Endothelial cell of umbilical vein (primary cell): Measurements from ENCODE around the gene ABCC10. TPM values are rescaled to one million over a fixed set of nuclear protein-coding genes. Genes with fewer than 3 reads are reported as not detected.
"Not testable (repeated sequence)": the region's sequence is repeated elsewhere in the genome, so short reads cannot be mapped to it uniquely, and the experiment has no call there.

Experiments used
- BruUV-seq: library from RNA; stranded (reverse); fragments of 400-500 nt; replicated peaks from 2 replicates; lab custom pipeline; 2021; lab: Mats Ljungman, UMichigan
- CTCF ChIA-PET: fragments of 300-600, 350-600 bp; sonication (Branson Sonifier 250); formaldehyde crosslinking; loops from one replicate; lab custom pipeline; 2021; ENCODE audit warnings: antibody characterized with exemption, inconsistent platforms; lab: Charles Lee
- POLR2A ChIA-PET: fragments of 300-600, 350-600 bp; sonication (Branson Sonifier 250); formaldehyde crosslinking; loops from one replicate; lab custom pipeline; 2021; ENCODE audit warnings: antibody characterized with exemption, inconsistent platforms; lab: Charles Lee
- DNase-seq: peaks from one replicate; pipeline ENCODE4 v3.0.0-alpha.2; 2011; ENCODE audit warnings: low read depth, low spot score
- FAIRE-seq: peaks from 2 replicates; lab custom pipeline; 2011; peaks lifted over from hg19 to GRCh38; lab: Jason Lieb, UNC
- H2AFZ ChIP-seq: 2 replicates; pipeline ENCODE4 v1.6.0; 2012; ENCODE audit warnings: low read depth, low read length, control low read depth, inconsistent platforms
- H3K27ac ChIP-seq: 2 replicates; pipeline ENCODE4 v1.5.1; 2011; ENCODE audit warnings: low read depth, mild to moderate bottlenecking, control low read depth, low read length, moderate library complexity; ENCODE audit not compliant: insufficient read depth
- H3K27me3 ChIP-seq, 2 experiments: 2 replicates each; pipeline versions ENCODE4 v1.6.0 to v1.6.1; 2011; ENCODE audit warnings: low read length in 2 of 2, mixed read lengths in 1 of 2; ENCODE audit not compliant: control insufficient read depth in 2 of 2, insufficient read depth in 2 of 2
- H3K36me3 ChIP-seq, 2 experiments: 2 replicates in 1 of 2; 3 replicates in 1 of 2; pipeline ENCODE4 v1.5.1; 2011; ENCODE audit warnings: low read length in 2 of 2, mild to moderate bottlenecking in 1 of 2, moderate library complexity in 1 of 2; ENCODE audit not compliant: control insufficient read depth in 2 of 2, insufficient read depth in 2 of 2; ENCODE audit errors: extremely low read depth in 1 of 2
- H3K4me1 ChIP-seq: 3 replicates; pipeline ENCODE4 v1.5.1; 2011; ENCODE audit warnings: mild to moderate bottlenecking, low read length; ENCODE audit not compliant: control insufficient read depth, insufficient read depth; ENCODE audit errors: extremely low read depth
- H3K4me2 ChIP-seq: 2 replicates; pipeline ENCODE4 v1.6.1; 2011; ENCODE audit warnings: low read length, control low read depth, mixed read lengths; ENCODE audit not compliant: insufficient read depth
- H3K4me3 ChIP-seq, 3 experiments: fragments of 200-600 bp in 1 of 3; sonication (generic), shearing (Covaris generic) in 1 of 3; replicated peaks in 1 of 3; 2 replicates each; pipeline ENCODE4 v1.5.1; 2011 to 2016; ENCODE audit warnings: control low read depth in 3 of 3, low read length in 3 of 3, mild to moderate bottlenecking in 2 of 3, inconsistent platforms in 1 of 3, low read depth in 1 of 3, moderate library complexity in 1 of 3; ENCODE audit not compliant: insufficient read depth in 1 of 3
- H3K79me2 ChIP-seq: 2 replicates; pipeline ENCODE4 v1.6.0; 2012; ENCODE audit warnings: low read length, inconsistent platforms; ENCODE audit not compliant: control insufficient read depth, insufficient read depth
- H3K9ac ChIP-seq: replicated peaks from 2 replicates; pipeline ENCODE3; 2011; ENCODE audit warnings: low read length, control low read depth; ENCODE audit not compliant: insufficient read depth; ENCODE audit errors: extremely low read depth
- H3K9me1 ChIP-seq: replicated peaks from 3 replicates; pipeline ENCODE4 v1.6.0; 2011; ENCODE audit warnings: mild to moderate bottlenecking, low read length; ENCODE audit not compliant: control insufficient read depth, insufficient read depth; ENCODE audit errors: extremely low read depth
- H3K9me3 ChIP-seq: replicated peaks from 2 replicates; pipeline ENCODE4 v1.5.1; 2012; ENCODE audit warnings: low read length, inconsistent platforms; ENCODE audit not compliant: control insufficient read depth, insufficient read depth
- H4K20me1 ChIP-seq: replicated peaks from 2 replicates; pipeline ENCODE3; 2011; ENCODE audit warnings: mild to moderate bottlenecking, low read length; ENCODE audit not compliant: control insufficient read depth, insufficient read depth; ENCODE audit errors: extremely low read depth
- MYC ChIP-seq: IDR thresholded peaks from one replicate; pipeline ENCODE4 v1.6.1; 2011; ENCODE audit warnings: mild to moderate bottlenecking, low read depth, low read length
- POLR2AphosphoS5 ChIP-seq: IDR thresholded peaks from 2 replicates; pipeline ENCODE4 v1.6.1; 2012; ENCODE audit warnings: low read depth, mild to moderate bottlenecking, control low read depth, low read length, moderate library complexity; ENCODE audit not compliant: insufficient read depth
- dilution Hi-C: fragments of 300-500 bp; cut with MboI; formaldehyde crosslinking; loops from one replicate; pipeline ENCODE4 v1.15.0; 2019; ENCODE audit warnings: low sequenced_read_pairs; ENCODE audit not compliant: extremely low pct_ligation_motif_present
- intact Hi-C: fragments of 100-400 bp; cut with micrococcal nuclease; formaldehyde crosslinking; loops from one replicate; pipeline ENCODE4 v1.10.0; 2022
- polyA plus RNA-seq, 4 experiments: library from polyadenylated mRNA; depleted of rRNA in 3 of 4; stranded (reverse) in 3 of 4; unstranded in 1 of 4; fragments of >200 nt; gene quantifications; 2 replicates each; pipeline versions ENCODE4 v1.2.1 to v1.2.3, GENCODE V29; 2011 to 2012; ENCODE audit warnings: missing spikeins in 1 of 4
- total RNA-seq: library from RNA; stranded (reverse); gene quantifications from 2 replicates; pipeline ENCODE4 v1.2.3, GENCODE V29; 2021

Gene ABCC10
- total and polyA plus RNA-seq, 2 donors (not counting 3 experiments of a cell fraction or from before 2014, with no cell fraction given) = 29.2 to 37.9 TPM

DNA sequence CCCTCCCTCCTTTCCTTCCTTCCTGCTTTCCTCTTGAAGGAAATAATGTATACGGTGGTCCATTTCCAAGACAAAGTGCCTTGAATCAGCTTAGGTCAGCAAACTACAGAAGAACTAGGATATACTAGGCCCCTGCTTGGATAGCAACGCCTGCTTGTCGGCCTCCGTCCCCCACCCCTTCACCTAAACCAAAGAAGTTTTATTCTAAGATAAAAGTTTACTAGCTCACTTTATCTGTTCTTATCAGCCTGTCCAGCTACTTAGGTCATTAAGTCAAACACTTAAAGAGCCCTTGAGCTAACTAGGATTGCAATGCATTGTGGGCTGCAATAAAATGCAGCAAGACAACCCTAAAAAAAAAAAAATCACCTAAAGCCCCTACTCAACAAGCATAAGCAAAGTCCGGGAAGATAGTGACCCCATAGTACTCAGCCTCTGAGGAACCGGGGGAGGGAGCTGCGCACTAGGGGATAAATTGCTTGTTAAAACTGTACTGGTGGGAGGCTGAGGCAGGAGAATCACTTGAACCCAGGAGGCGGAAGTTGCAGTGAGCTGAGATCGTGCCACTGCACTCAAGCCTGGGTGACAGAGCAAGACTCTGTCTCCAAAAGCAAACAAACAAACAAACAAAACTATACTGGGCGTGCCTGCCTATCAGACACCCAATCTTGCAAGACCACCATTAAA, 36.4 kb upstream of the ABCC10 start:
- H3K4me1 ChIP-seq, FAIRE-seq, BruUV-seq, H3K27ac ChIP-seq, H3K4me2 ChIP-seq, H3K9me1 ChIP-seq, H3K79me2 ChIP-seq, H3K27me3 ChIP-seq, H3K9ac ChIP-seq, intact Hi-C loops, H3K9me3 ChIP-seq, H4K20me1 ChIP-seq, H2AFZ ChIP-seq, dilution Hi-C loops, H3K4me3 ChIP-seq, DNase-seq, H3K36me3 ChIP-seq, POLR2A ChIA-PET: not testable (repeated sequence)
- CTCF ChIA-PET = interaction anchor here (1.0 kb wide), 1 partner anchor 162 kb away, joined by 3 read pairs; the partner anchor contains the start of gene DNPH1

DNA sequence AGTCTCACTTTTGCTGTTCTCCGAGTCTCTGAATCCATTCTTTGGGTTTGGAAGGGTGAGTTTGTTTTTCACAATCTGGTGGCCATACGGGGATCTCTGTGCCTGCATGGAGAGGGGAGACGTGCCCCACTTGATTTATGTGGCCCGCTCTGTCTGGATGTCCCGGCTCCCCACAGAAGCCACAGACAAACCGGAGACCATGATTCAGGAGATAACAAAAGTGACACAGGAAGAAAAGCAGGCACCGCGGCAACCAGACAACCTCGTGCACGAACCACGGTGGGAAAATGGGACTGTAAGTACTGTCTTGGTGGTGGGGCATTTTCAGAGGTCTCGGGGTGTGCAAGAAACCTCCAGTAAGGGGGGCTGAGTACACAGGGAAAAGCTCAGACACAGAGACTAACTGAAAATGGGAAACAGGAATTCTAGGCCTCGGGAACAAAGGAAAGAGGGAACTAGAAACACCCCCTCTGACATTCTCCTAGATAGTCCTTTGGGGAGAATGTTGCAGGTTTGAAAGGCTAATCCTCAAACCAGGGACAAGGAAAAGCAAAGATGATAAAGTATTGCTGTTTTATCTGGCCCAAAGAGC, 35.8 kb upstream of the ABCC10 start:
- BruUV-seq = no TSS peak
- no peak overlapping the region for H3K4me3 ChIP-seq
- no peak for DNase-seq
- no peak overlapping the region for H3K27ac ChIP-seq
- no peak for FAIRE-seq
- H3K9ac ChIP-seq = no peak overlapping the region
- no peaks in the 10 kb centered on the region for H3K4me1 ChIP-seq
- H2AFZ ChIP-seq = no peak overlapping the region
- H3K4me2 ChIP-seq = no peak overlapping the region
- no peaks in the 10 kb centered on the region for H3K9me1 ChIP-seq
- no peaks in the 10 kb centered on the region for H3K79me2 ChIP-seq
- H4K20me1 ChIP-seq = no peaks in the 10 kb centered on the region
- ChIA-PET POLR2A (no interaction called here), CTCF (no interaction called here)
- no peaks in the 10 kb centered on the region for H3K9me3 ChIP-seq
- TF ChIP-seq MYC (no peak), POLR2AphosphoS5 (no peak)
- intact Hi-C loops (no loop called here), dilution Hi-C loops (no loop called here)
- H3K27me3 ChIP-seq = peaks cover 2 to 7% of the 10 kb centered on the region in 2 experiments
- no peaks in the 10 kb centered on the region for H3K36me3 ChIP-seq

GRCh38 chr6:43393133-43393532, 34.2 kb upstream of the ABCC10 start:
- intact Hi-C loops, H3K9me3 ChIP-seq, H3K9me1 ChIP-seq, H2AFZ ChIP-seq, H3K4me3 ChIP-seq, POLR2A ChIA-PET, dilution Hi-C loops, DNase-seq, H3K27me3 ChIP-seq, H3K79me2 ChIP-seq, H3K27ac ChIP-seq, H3K9ac ChIP-seq, H3K4me2 ChIP-seq, H4K20me1 ChIP-seq, BruUV-seq, H3K4me1 ChIP-seq, FAIRE-seq, H3K36me3 ChIP-seq: not testable (repeated sequence)
- CTCF ChIA-PET = interaction anchor here (1.0 to 1.2 kb wide), 2 partner anchors 9 to 12 kb away, joined by 3 to 4 read pairs; no protein-coding TSS in a partner anchor
